HG03175 (cell line): ENCODE measurements around the gene FNDC3A.

ENCODE experiments used
- ATAC-seq: cut with Tn5 transposase; IDR thresholded peaks from one replicate; pipeline ENCODE4 v1.9.1; 2021; ENCODE audit warnings: mild to moderate bottlenecking, moderate library complexity; ENCODE audit not compliant: unreplicated experiment

FNDC3A gene

GRCh38 chr13:49246850-49247642 lies 271.3 kb downstream of the FNDC3A start:
- ATAC-seq: peak; percentile 37

- ATAC-seq: peak; percentile 99
Measured at GRCh38 chr13:49247643-49248621, 272.2 kb downstream of the FNDC3A start, which contains the start of gene CDADC1. TSS of gene CDADC1 (plus strand) at chr13:49247925. CDS start at chr13:49248038, 113 bp downstream.

- ATAC-seq: no peak
Measured at GRCh38 chr13:49248622-49249002, 272.9 kb downstream of the FNDC3A start.

GRCh38 chr13:49251326-49251725 lies 275.6 kb downstream of the FNDC3A start:
- ATAC-seq: no peak

- ATAC-seq: no peak
Measured at GRCh38 chr13:49253310-49253709, 277.6 kb downstream of the FNDC3A start.

GRCh38 chr13:49254007-49254406 lies 278.3 kb downstream of the FNDC3A start:
- no peak for ATAC-seq

GRCh38 chr13:49256841-49257240 lies 281.1 kb downstream of the FNDC3A start:
- ATAC-seq: no peak

GRCh38 chr13:49258089-49258796 lies 282.5 kb downstream of the FNDC3A start:
- ATAC-seq: no peak
